ENCODE results near the gene LRRC28. TPM values are rescaled to one million over a fixed set of nuclear protein-coding genes. Genes with fewer than 3 reads are reported as not detected.

Gene LRRC28
- total and polyA plus RNA-seq, 3 donors from 2014 or later, result 78.9 to 100.0 (median 97.1) TPM

GRCh38 chr15:99413955-99414754 lies 162.9 kb downstream of the LRRC28 start:
- no peaks in the 10 kb centered on the region for H3K36me3 ChIP-seq (ENCODE audit: low read depth, missing control alignments)
- peaks cover 7% of the 10 kb centered on the region for H3K4me1 ChIP-seq
- TF ChIP-seq POLR2A (IDR thresholded peaks at IDR 0.05) (no peak), CTCF (IDR thresholded peaks at IDR 0.05) (no peak)
- WGBS, 2 donors, result 92 to 93% methylated on average over 9 to 21 of the region's 21 CpGs
- DNase-seq, result peak; percentile 10
- intact Hi-C loops (cut with DNase I; ENCODE audit: low total_unique reads), result no loop called here
- H3K9me3 ChIP-seq, result no peaks in the 10 kb centered on the region
- no peak overlapping the region for H3K4me3 ChIP-seq
- no peaks in the 10 kb centered on the region for H3K27me3 ChIP-seq
- no peak overlapping the region for H3K27ac ChIP-seq

GRCh38 chr15:99414755-99415731 lies 163.8 kb downstream of the LRRC28 start:
- no peak overlapping the region for H3K27ac ChIP-seq
- no peak overlapping the region for H3K4me3 ChIP-seq
- no peaks in the 10 kb centered on the region for H3K27me3 ChIP-seq
- no peak for TF ChIP-seq CTCF (IDR thresholded peaks at IDR 0.05)
- no peak for TF ChIP-seq POLR2A (IDR thresholded peaks at IDR 0.05)
- H3K4me1 ChIP-seq, result peaks cover 5% of the 10 kb centered on the region
- no peaks in the 10 kb centered on the region for H3K36me3 ChIP-seq (ENCODE audit: low read depth, missing control alignments)
- 87 to 89% methylated on average over 15 to 25 of the region's 25 CpGs for WGBS, 2 donors
- no peaks in the 10 kb centered on the region for H3K9me3 ChIP-seq
- DNase-seq, result peak; percentile 19
- intact Hi-C loops (cut with DNase I; ENCODE audit: low total_unique reads), result no loop called here

GRCh38 chr15:99416191-99417188 lies 165.2 kb downstream of the LRRC28 start:
- WGBS, 2 donors, result 86% methylated on average over 14 to 19 of the region's 19 CpGs

More at GRCh38 chr15:99416191-99417188, 165.2 kb downstream of the LRRC28 start:
- no peaks in the 10 kb centered on the region for H3K9me3 ChIP-seq
- H3K36me3 ChIP-seq (ENCODE audit: low read depth, missing control alignments), result no peaks in the 10 kb centered on the region
- peak; percentile 13 for DNase-seq
- no peak overlapping the region for H3K27ac ChIP-seq
- H3K27me3 ChIP-seq, result no peaks in the 10 kb centered on the region
- intact Hi-C loops (cut with DNase I; ENCODE audit: low total_unique reads), result no loop called here
- TF ChIP-seq POLR2A (IDR thresholded peaks at IDR 0.05), result no peak
- TF ChIP-seq CTCF (IDR thresholded peaks at IDR 0.05), result no peak
- no peak overlapping the region for H3K4me3 ChIP-seq
- H3K4me1 ChIP-seq, result peaks cover 5% of the 10 kb centered on the region
